ENCODE data around the gene KLC1.

- TF ChIP-seq EZH2 (IDR thresholded peaks at IDR 0.05; ENCODE audit: insufficient read depth, low read length) = no peak
- TF ChIP-seq, protein P1, sequence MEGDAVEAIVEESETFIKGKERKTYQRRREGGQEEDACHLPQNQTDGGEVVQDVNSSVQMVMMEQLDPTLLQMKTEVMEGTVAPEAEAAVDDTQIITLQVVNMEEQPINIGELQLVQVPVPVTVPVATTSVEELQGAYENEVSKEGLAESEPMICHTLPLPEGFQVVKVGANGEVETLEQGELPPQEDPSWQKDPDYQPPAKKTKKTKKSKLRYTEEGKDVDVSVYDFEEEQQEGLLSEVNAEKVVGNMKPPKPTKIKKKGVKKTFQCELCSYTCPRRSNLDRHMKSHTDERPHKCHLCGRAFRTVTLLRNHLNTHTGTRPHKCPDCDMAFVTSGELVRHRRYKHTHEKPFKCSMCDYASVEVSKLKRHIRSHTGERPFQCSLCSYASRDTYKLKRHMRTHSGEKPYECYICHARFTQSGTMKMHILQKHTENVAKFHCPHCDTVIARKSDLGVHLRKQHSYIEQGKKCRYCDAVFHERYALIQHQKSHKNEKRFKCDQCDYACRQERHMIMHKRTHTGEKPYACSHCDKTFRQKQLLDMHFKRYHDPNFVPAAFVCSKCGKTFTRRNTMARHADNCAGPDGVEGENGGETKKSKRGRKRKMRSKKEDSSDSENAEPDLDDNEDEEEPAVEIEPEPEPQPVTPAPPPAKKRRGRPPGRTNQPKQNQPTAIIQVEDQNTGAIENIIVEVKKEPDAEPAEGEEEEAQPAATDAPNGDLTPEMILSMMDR (IDR thresholded peaks at IDR 0.05; ENCODE audit: insufficient read depth, low read depth, low read length) = no peak
These were observed 110.4 kb downstream of the KLC1 start for GRCh38 chr14:103739466-103739792.
